Hepatic stellate cell (primary cell): Measurements from ENCODE around the gene PITX3.
"Not testable (repeated sequence)": the region's sequence is repeated elsewhere in the genome, so short reads cannot be mapped to it uniquely, and the experiment has no call there.

Experiments
- DNase-seq: peaks from one replicate; pipeline ENCODE4 v3.0.0; 2011; ENCODE audit warnings: low spot score

Gene PITX3

DNA sequence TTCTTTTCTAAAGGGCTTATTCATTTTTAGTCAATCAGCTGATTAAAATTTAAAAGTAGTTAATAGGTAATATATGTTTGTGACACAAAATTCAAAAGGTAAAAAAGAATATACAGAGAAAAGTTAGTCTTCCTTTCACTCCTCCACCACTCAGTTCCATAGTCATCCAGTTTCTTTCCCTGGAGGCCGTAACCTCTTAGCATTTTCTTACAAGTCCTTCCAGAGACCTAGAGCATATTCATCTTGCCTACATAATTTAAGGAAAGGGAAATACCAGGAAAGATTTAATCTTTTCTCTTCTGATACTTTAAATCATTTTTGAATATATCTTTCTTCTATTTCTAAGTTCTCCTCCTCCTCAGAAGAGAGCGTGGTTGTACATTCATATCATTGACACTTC lies 14.1 kb upstream of the PITX3 start:
- no peak for DNase-seq

DNA sequence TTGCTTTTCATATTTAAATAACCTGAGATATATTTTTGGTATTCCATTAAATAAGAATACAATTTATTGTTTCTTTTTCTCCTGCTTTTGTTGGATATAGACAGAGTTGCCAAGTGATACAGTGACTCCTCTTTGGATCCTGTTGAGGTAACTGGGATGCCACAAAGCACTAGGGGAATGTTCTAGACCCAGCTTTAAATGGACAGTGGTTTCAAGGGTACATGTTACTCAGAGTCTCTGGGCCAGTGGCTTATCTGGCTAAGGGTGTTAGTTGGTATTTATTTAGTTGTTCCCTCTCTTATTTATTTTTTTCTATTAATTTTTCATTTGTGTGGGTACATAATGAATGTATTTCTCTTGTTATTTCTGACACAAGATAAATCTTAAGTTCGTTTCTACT lies 13.1 kb upstream of the PITX3 start:
- no peak for DNase-seq

DNA sequence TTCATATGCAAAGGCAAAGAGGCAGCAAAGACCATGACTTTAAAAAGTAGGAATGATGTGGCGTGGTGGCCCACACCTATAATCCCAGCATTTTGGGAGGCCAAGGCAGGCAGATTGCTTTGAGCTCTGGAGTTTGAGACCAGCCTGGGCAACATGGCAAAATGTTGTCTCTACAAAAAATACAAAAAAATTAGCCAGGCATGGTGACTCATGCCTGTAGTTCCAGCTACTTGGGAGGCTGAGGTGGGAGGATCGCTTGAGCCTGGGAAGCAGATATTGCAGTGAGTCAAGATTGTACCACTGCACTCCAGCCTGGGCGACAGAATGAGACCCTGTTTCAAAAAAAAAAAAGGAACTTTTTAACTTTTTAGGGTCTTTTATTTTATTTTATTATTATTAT lies 11.2 kb upstream of the PITX3 start:
- DNase-seq, result not testable (repeated sequence)

DNA sequence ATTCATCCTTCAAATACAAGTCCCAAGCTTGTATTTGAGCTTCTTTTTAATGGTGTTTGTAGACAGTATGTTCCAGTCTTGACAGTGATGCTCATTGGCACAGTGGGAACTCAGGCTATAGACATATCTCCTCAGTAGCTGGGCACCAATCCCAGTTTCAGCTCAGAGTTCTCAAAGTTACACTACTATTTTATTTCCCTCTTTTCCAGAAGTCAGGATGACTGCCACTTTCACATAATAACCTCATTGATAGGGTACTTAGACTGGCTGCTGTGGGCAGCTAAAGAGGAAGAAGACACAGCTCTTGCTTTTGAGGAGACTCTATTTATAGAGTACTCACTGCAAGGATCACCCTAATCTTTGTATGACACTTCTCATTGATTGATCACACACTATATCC lies 6.4 kb upstream of the PITX3 start:
- no peak for DNase-seq

DNA sequence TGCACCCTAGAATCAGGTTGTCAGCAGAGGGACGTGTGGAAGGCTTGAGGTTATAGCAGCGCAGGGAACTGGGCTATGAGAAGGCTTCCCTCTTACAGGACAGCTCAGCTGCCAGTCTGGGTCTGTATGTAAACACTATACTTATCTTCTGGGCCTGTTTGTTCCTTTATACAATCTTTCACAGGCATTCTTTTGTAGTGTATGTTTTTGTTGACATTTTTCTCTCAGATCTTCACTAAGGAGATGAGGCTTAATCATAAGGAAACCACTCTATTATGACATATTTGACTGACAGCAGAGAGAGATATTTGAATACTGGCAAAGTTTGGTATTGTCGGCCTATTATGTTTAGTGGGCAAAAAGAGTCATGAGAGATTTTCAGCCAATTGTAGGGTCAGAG lies 4.9 kb upstream of the PITX3 start:
- DNase-seq, result no peak

DNA sequence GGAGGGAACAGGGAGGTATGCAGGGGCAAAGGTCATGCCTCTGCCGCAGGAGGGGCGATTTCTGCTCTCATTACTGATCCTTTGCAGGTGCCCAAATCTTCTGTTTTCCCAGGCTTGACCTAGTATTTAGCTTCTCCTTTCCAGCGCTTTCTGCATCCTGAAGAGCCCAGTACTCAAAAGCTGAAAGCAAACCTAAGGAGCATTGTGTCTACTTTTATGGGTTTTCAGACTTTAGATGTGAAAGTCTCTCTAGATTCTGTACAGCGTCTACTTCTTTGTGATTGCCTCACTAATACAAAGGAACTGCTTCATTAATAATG lies 4.6 kb upstream of the PITX3 start:
- no peak for DNase-seq

DNA sequence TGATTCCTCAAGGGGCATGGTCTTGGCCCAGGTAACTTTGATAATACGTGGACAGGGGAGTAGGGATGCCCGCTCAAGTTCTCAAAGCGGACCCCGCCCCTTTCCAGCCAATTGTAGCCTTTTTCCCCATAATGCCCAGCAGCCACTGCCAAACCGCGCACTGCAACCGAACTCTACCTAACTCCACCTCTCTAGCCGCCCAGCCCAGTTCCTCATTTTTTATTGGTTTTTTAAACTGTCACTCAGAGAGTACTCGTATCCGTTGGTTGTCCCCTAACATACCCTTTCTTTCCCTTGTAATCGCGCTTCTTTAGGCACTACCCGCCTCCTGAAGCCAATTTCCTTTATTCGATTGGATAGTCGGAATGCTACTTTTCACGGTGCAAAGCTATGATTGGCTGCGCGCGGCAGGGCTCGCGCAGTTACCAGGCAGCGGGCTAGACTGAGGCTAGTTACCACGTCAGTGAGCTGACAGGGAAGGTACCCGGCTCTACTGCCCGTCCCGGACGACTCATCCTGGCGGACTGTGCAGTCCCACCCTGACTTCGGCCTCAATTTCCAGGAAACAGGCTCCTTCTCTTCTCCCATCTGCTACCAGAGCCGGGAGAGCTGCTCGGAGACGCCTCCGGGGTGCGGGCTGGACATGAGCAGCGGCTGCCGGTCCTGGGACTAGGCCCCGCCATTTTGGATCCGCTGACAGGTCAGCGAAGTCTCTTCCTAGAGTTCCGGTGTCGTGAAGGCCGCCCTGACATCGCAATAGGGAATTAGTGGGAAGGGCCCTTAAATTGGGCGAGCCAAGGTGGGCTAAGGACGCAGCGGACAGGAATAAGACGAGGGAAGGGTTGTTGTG lies 4.0 kb upstream of the PITX3 start, which contains the start of gene GBF1:
Gene GBF1, plus strand, starts transcription at position 451 of the 850 bp plus-strand sequence. CDS start 13,407 bp downstream, outside the sequence.
- DNase-seq, result peak; percentile 100

DNA sequence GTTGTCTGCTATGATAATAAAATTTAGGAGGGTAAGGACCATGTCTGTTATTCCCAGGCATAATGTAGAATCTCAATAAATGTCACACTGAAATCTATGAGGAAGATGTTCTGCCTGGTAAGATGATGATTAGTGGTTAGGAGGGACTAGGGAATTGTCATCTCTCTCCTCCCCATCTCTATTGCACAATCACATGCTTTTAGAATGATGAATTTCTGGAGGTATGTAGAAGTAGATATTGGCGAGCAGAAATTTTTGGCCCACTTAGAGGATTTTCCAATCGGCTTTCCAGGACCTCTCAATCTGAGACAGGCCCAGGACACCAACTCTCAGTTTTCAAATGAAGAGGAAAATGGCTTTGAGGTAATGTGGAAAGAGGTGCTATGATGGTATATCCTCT lies 2.0 kb upstream of the PITX3 start:
- peak; percentile 79 for DNase-seq

DNA sequence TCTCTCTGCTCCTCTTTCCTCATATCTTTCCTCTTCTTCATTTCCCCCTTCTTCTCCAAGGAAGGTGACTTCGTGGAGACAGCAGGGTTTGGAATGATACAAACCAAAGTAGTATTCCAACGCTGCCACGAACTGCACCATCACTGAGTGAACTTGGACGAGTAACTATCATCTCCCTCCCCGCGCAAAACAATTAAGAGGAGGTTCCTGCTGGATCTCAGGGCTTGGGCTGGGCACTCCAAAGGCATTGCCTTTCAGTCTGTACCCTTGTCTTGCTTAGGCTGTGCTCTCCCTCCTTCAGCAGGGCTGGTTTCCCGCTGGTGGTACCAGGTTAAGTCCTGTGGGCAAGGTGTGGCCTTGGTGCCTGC lies 790 bp upstream of the PITX3 start:
- DNase-seq, result no peak

DNA sequence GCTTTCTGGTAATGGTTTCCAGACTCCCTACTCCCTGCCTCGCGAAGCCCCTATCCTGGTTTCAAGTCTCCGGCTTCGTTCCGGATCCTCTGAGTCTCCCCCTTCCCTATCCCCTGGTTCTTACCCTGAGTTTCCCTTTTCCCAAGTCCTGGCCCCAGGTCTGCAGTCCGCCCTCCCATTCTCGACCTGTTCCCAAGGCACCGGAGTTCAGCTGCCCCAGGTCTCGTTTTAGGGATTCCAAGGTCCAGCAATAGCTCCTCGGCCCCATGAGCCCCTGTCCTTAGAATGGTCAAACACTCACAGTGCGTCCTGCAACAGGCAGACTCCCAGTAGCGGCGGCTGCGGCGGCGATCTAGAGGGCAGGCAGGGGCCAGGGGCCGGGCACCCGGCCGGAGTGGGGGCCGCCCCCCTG lies 274 bp downstream of the PITX3 start:
- DNase-seq, result peak; percentile 36

DNA sequence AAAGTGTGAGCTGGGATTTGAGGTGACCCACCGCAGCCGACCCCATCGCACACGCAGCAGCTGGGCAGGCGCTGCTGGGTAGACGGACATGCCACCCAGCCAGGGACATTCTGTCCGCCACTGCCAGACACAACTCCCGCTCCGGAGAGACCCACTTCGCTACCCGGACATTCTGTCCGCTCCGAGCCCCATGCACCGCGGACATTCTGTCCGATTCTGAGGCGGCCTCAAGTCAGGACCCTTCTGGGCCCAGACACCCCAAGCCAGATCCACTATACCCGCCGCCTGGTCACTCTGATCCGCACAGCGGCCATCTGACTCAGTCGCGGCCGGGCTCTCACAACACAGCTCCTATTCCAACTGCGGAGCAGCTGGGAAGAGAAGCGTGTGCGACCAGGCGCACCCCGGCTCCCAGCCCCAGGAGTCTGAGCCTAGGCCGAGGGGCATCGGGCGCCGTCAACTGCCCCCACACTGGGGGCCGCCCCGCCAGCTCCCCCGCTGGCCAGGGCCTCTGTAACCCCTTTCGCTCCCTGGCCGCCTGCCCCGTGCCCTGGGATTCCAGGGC lies 763 bp downstream of the PITX3 start:
- DNase-seq, result peak; percentile 46

DNA sequence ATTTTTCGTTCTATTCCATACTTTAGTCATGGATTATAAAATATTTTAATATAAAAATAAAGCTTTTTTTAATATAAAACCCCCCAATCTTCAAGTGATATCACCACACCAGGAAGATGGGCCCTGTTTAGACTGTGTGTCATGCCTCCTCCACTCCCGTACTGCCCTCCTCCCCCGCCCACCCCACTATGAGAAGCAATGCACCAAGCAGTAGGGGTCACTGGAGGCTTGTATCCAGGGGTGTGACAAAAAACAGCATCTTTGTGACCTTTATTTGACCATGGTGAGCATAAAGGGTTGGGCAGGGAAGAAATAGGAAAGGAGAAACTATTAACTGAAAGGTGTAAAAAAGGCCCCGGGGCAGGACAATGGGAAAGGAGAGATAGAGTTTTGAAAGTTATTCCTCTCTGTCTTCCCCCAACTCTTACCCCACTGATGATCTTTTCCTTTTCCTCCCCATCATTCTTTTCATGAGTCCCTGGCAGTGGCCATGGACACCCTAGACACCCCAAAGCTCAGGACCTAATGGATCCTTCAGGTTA lies 3.5 kb downstream of the PITX3 start:
- no peak for DNase-seq

DNA sequence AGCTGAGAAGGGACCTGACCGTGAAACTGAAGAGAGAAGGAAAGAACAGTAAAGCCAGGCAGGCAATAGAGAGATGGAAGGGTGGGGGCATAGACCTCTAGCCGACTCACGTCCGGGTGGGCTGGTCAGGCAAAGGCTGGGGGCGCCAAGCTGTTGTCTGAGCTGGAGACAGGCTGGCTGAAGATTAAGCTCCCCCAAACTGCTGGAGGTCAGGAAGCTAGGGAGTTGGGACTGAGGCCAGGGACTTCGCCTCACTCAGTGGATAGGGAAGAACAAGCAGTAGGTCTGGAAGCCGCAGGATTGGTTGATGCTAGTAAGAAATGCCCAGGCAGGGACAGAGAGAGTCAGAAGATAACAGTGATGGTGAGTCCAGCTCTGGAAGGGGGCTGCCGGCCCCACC lies 5.3 kb downstream of the PITX3 start:
- DNase-seq, result no peak

DNA sequence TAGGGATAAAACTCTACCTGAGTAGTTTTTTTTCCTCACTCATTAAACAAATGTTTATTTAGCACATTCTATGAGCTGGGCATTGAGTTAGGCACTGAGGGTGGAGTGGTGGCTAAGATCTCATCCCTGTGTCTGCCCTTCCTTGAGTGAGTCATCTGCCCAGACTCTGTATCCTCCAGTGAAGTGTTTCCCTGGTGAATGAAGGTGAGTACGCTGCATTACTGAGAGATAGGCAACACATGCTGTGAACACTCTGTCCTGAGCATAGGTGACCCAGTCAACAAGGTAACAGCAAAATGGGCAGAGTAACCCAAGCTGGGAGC lies 5.8 kb downstream of the PITX3 start:
- DNase-seq, result no peak

DNA sequence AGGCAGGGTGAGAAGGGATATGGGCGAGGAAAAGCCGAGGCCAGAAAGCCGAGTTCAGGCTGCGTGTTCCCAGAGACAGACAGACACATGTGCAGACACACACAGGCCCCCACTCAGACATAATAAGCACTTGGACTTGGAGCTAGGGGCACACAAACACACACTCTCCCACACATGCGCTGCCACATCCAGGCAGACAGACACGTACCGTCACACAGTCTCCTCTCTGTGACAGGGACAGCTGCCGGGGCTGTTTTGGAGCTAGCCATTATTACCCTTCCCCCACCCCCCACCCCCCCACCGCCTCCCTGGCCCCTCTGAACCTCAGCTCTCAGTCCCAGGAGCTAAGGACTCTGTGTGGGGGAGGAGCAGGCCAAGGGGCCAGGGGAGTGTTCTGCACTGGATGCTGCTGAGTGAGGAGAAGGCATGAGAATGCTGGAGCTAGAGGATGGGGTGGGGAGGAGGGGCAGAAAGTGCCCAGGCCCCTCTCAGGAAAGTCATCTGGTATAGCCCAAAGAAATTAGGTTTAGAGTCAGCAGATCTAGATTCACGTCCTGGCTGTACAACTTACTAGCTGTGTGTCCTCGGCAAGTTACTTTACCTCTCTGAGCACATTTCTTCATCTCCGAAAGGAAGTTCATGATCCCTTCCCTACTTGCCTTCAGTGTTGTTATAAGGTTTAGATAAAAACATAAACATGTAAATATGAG lies 6.3 kb downstream of the PITX3 start:
- DNase-seq, result no peak

DNA sequence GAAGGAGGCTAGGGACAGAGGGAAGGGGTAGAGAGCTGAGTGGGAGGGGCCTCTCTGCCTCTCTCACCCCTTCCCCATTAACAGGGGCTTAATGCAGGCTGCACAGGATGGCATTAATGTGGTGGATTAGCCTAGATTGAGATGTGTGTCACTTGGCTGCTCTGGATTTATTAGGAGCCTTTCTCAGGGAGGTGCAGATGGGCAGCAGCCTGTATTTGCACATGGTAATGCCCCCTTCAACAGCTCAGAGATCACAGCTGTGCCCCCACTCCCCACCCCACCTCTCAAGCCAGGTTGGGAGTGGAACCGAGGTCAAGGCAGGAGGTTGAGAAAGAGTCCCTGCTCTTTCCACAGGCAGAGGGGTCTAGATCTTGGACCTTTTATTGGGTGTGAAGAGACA lies 7.3 kb downstream of the PITX3 start:
- no peak for DNase-seq

DNA sequence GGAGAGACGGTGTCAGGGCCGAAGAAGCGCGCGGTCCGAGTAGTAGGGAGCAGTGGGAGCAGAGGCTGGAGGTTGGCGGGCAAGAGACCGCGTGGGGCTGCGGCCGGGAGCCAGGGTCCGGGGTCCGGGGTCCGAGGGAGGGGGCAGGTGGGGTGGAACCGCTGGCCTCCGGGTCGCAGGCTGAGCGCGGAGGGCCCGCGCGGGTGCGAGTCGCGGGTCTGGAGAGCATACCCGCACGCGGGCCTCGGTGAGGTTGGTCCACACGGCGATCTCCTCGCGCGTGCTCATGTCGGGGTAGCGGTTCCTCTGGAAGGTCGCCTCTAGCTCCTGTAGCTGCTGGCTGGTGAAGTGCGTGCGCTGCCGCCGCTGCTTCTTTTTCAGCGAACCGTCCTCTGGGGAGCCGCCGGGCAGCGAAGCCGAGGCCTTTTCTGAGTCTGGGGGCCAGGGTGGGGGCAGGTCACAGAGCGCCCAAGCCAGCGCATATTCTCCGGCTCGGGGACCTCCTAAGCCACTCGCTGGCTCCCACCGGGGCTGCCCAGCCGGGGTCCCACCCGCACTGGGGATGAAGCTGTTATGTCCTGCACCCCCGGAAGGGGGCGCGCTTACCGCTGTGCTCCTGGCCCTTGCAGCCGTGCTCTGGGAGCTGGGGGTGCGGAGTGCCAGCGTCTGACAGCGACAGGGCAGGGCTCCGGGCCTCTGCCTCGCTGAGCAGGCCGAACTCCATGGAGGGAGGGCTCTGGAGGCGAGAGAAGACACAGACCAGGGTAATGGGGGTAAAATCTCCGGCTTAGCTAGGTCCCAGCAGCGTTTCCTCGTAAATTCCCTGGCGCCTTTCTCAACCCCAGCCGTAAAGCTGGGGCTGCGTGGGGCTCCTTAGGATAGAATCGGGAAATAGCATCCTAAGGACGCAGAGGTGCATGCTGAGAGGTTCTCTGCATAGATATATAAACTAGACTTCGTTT lies 9.7 kb downstream of the PITX3 start:
- peak; percentile 55 for DNase-seq

DNA sequence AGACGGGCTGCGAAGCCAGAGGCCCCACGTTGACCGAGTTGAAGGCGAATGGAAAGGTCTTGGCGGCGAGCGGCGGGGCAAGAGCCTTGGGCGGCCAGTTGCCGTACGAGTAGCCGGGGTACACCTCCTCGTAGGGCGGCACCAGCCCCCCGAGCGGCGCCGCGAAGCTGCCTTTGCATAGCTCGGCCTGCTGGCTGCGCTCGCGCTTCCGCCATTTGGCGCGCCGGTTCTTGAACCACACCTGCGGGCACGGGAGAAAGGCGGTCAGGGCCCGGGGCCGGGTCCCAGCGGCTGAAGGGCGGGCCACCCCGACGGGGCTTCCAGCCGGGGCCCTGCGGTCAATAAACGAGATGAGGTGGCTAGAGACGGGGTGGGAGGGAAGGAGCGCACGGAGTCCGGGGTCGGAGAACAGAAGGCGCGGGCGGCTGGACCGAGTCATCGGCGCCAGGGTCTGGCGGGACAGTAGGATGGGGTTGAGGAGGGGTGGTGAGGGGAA lies 10.4 kb downstream of the PITX3 start:
- no peak for DNase-seq

DNA sequence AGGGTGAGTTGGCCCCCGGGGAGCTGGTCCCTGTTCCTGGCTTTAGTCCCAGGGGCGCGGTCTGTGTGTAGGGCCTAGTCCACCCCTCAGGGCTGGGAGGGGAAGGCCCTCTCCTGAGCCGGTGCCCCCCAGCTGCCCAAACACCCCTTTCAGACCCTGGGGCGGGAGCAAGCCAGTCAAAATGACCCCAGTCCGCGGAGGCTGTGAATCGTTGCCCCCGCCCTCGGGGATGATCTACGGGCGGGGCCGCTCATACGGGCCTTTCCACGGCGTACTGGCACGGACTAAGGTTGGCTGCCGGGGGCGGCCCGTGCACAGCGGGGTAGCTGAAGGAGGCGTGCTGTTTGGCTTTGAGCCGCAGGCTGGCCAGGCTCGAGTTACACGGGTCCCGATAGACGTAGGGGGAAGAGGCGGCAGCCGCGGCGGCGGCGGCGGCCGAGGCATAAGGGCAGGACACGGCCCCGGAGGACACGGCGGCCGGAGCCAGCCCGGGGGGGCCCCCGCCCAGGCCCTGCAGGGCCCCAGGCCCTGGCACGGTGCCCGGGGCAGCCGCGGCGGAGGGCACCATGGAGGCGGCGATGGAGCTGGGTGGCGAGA lies 10.9 kb downstream of the PITX3 start:
- DNase-seq, result peak; percentile 58

DNA sequence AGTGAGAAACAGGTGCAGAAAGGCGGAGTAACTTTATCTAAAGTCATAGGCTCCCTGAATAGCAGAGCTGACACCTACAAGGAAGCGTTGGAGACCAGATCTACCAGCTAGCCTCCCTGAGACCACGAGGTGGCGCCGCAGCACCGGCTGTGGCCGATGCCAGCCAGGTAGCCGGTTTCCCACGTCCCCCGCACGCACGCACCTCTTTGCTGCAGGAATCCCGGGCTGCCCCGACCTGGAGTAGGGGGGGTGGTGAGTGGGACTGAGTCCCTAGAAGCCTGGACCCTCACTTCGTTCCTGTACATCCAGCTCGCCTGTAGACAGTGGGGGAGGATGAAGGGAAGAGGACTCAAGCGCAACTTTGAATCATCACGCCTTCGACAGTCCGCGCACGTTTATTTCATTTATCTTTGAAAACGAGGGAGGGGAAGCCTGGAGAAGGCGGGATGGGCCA lies 11.5 kb downstream of the PITX3 start:
- DNase-seq, result peak; percentile 80

DNA sequence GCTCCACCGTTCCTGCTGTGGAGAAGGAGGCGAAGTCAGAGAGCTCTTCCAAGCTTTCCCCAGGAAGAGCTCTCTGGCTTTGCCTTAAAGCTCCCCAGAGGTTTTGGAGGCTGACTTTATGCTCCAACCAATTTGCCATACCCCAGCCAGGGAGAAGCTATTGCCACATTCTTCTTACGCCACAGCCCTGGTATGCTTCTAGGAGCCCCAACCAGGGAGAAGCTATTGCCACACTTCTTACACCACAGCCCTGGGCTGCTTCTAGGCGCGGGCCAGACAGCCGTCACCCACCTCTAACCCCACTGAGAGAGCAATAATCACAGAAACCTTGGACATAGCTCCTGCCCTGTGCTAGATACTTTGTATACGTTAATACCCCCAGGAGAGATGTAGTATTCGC lies 14.3 kb downstream of the PITX3 start:
- DNase-seq, result no peak

DNA sequence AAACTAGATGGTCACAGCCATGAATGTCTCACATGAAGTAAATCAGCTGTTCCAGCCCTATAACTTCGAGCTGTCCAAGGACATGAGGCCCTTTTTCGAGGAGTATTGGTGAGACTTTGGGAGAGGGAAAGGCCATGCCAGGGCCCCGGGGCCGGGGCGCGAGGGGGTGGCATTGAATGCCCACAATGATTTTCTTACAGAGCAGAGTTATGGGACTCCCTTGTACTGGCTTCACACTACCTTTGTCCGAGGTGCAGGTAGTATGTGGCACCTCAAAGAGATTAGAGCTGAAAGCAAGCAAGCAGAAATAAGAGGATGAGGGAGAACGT lies 14.8 kb downstream of the PITX3 start:
- no peak for DNase-seq
